Femur (tissue), 1 donor: ENCODE measurements around the gene PDE6B.

Experiments
- DNase-seq: peaks from one replicate; pipeline ENCODE4 v3.0.0-alpha.2; 2017

PDE6B gene

GRCh38 chr4:708631-708933 lies 83.2 kb downstream of the PDE6B start:
- no peak for DNase-seq

- no peak for DNase-seq
These were observed 84.0 kb downstream of the PDE6B start for GRCh38 chr4:709348-709747.

DNA sequence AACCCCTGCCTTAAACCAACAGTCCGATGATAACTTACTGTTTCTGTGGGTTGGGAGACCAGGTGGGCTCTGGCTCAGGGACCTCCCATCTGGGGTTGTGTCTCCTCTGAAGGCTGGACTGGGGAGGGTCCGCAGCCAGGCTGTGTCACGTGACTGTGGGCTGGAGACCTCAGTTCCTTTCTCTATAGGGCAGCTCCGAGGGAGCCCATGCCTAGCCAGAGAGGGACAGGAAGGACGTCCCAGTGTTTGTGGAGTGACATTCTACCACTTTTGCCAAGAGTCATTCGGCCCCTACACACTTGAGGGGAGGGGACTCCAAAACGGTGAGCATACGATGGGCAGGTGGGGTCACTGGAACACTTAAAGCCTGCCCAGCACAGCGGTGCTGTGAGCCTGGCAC lies 84.7 kb downstream of the PDE6B start:
- DNase-seq: no peak

GRCh38 chr4:710916-711315 lies 85.5 kb downstream of the PDE6B start:
- no peak for DNase-seq

DNA sequence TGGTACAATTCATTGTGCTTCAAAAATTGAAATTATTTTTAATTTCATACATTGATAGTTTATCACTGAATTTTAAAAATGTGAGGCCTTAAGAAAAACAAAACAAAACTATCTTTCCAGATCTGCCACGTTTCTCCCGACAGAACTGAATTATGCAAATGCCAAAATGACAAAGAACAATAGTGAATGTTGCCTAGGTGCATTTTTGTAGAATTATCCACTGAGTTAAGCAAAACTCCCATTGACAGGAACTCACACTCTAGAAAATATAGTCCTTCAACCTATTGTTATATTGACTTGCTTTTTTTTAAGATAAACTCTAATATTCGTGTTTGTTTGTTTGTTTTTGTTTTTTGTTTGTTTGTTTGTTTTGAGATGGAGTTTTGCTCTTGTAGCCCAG lies 86.7 kb downstream of the PDE6B start:
- DNase-seq: no peak

GRCh38 chr4:712916-713632 lies 87.7 kb downstream of the PDE6B start:
- no peak for DNase-seq

DNA sequence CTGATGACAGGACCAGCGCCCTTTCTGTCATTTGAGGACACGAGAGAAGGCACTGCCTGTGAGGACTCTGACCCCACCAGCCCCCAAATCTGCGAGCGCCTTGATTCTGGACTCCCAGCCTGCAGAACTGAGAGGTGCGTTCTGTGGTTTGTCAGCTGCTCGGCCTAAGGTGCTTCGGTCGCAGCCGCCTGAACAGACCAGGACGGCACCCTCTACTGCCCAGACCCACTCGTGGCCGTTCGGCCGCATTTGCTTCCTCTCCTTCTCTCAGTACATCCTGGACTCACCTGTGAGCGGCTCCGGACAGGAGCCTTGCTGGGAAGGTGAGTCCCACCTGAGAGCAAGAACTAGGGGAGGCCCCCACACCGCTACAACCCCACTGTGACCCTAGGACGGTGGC lies 88.7 kb downstream of the PDE6B start:
- no peak for DNase-seq

DNA sequence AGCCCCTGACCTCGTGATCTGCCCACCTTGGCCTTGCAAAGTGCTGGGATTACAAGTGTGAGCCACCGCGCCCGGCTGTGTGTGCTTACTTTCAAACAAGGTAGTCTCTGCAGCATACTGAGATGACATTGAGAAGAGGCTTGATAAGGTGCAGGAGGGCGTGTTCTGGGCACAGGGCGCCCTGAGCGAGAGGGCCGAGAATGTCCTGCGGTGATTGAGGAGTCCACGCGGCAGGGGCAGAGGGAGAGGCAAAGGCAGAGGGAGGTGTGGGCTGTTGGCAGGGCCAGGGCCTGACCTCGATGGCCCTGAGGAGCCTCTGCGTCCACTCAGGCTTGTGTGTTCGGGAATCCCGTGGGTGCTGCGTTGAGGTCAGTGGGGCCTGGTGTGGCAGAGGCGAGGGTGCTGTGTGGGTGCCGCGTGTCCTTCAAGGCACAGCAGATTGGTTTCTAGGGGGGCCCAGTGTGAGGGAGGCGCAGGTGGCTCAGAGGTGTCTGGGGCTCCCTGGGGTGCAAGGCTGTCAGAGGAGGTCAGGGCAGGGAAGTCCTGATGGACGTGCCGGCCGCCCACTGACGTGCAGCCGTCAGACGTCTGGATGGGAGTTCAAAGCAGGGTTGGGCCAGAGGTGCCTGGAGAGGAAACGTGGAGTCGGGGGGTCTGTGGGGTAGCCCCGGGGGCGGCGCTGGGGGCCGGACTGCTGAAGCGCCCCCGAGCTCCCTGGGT lies 92.4 kb downstream of the PDE6B start:
- no peak for DNase-seq

- DNase-seq: no peak
These were observed 93.1 kb downstream of the PDE6B start for GRCh38 chr4:718460-718859.
